SK-N-SH (cell line): Measurements from ENCODE around the gene RNF130. TPM values are rescaled to one million over a fixed set of nuclear protein-coding genes. Genes with fewer than 3 reads are reported as not detected.

Experiments
- CTCF ChIA-PET: fragments of 300-600, 350-600 bp; formaldehyde crosslinking; extraction: SDS; loops from one replicate; lab custom pipeline; 2021; lab: Yijun Ruan, JAX
- POLR2A ChIA-PET: fragments of 350-600 bp; sonication (Branson Sonifier 250); formaldehyde crosslinking; extraction: SDS; loops from one replicate; lab custom pipeline; 2020; ENCODE audit warnings: antibody characterized with exemption, inconsistent platforms; lab: Yijun Ruan, JAX
- DNase-seq: peaks from one replicate; pipeline ENCODE4 v3.0.0; 2012
- H2AFZ ChIP-seq: fragments of 200-600 bp; sonication (generic); 2 replicates; pipeline ENCODE4 v1.8.1; 2016; ENCODE audit warnings: antibody characterized with exemption, mild to moderate bottlenecking, low read depth
- H3F3A ChIP-seq: fragments of 200-600 bp; sonication (generic); replicated peaks from 2 replicates; pipeline ENCODE3; 2016; ENCODE audit warnings: antibody characterized with exemption, mild to moderate bottlenecking; ENCODE audit not compliant: insufficient read depth
- H3K27ac ChIP-seq, 2 experiments: fragments of 200-500 bp in 1 of 2; fragments of 200-600 bp in 1 of 2; sonication (Bioruptor generic) in 1 of 2; sonication (generic), shearing (Covaris generic) in 1 of 2; 2 replicates each; pipeline versions ENCODE4 v1.5.1 to v1.6.1; 2014 to 2016; ENCODE audit warnings: low read depth in 2 of 2, inconsistent platforms in 1 of 2, low read length in 1 of 2, mild to moderate bottlenecking in 1 of 2, mixed read lengths in 1 of 2
- H3K27me3 ChIP-seq: fragments of 200-600 bp; sonication (generic), shearing (Covaris generic); 2 replicates; pipeline ENCODE4 v1.6.1; 2016; ENCODE audit warnings: mixed run types; ENCODE audit not compliant: insufficient read depth
- H3K36me3 ChIP-seq, 2 experiments: fragments of 200-500 bp in 1 of 2; fragments of 200-600 bp in 1 of 2; sonication (Bioruptor generic) in 1 of 2; sonication (generic) in 1 of 2; replicated peaks in 1 of 2; 2 replicates each; pipeline versions ENCODE3 to v1.5.1; 2014 to 2016; ENCODE audit warnings: low read length in 1 of 2, mild to moderate bottlenecking in 1 of 2; ENCODE audit not compliant: insufficient read depth in 2 of 2, control insufficient read depth in 1 of 2
- H3K4me1 ChIP-seq, 2 experiments: fragments of 200-500 bp in 1 of 2; fragments of 200-600 bp in 1 of 2; sonication (Bioruptor generic) in 1 of 2; sonication (generic), shearing (Covaris generic) in 1 of 2; 2 replicates each; pipeline versions ENCODE4 v1.5.1 to v1.6.1; 2014 to 2016; ENCODE audit warnings: low read depth in 1 of 2, low read length in 1 of 2, mixed run types in 1 of 2; ENCODE audit not compliant: insufficient read depth in 2 of 2, control insufficient read depth in 1 of 2
- H3K4me2 ChIP-seq: fragments of 200-600 bp; sonication (generic), shearing (Covaris generic); 2 replicates; pipeline ENCODE4 v1.6.1; 2017; ENCODE audit warnings: mixed run types
- H3K4me3 ChIP-seq, 2 experiments: fragments of 200-500 bp in 1 of 2; fragments of 200-600 bp in 1 of 2; sonication (Bioruptor generic) in 1 of 2; sonication (generic), shearing (Covaris generic) in 1 of 2; 2 replicates each; pipeline versions ENCODE4 v1.5.1 to v1.8.1; 2014 to 2016; ENCODE audit warnings: low read depth in 2 of 2, inconsistent platforms in 1 of 2, low read length in 1 of 2, mild to moderate bottlenecking in 1 of 2, mixed read lengths in 1 of 2, moderate library complexity in 1 of 2
- H3K79me2 ChIP-seq: fragments of 200-600 bp; sonication (generic); 2 replicates; pipeline ENCODE4 v1.8.1; 2017; ENCODE audit warnings: mild to moderate bottlenecking; ENCODE audit not compliant: insufficient read depth
- H3K9ac ChIP-seq: fragments of 200-600 bp; sonication (generic); 2 replicates; pipeline ENCODE4 v1.6.1; 2017; ENCODE audit warnings: mixed run types
- H3K9me2 ChIP-seq: fragments of 200-600 bp; sonication (generic); 2 replicates; pipeline ENCODE4 v1.6.1; 2017; ENCODE audit warnings: mixed run types
- H3K9me3 ChIP-seq: fragments of 200-600 bp; sonication (generic); 2 replicates; pipeline ENCODE4 v1.6.1; 2017; ENCODE audit warnings: mixed run types, mild to moderate bottlenecking, moderate library complexity
- H4K20me1 ChIP-seq: fragments of 200-600 bp; sonication (generic); 2 replicates; pipeline ENCODE4 v1.6.1; 2017; ENCODE audit warnings: mild to moderate bottlenecking, mixed run types; ENCODE audit not compliant: insufficient read depth
- CHD2 ChIP-seq: fragments of 150-350 bp; IDR thresholded peaks from 2 replicates; pipeline ENCODE4 v1.6.1; 2018; ENCODE audit warnings: low read length; ENCODE audit not compliant: partially characterized antibody
- FOSL2 ChIP-seq: IDR thresholded peaks from 2 replicates; pipeline ENCODE4 v1.4.0; 2012; ENCODE audit warnings: low read depth, mild to moderate bottlenecking, moderate library complexity, borderline replicate concordance
- IRF3 ChIP-seq: fragments of 150-350 bp; IDR thresholded peaks from 2 replicates; pipeline ENCODE4 v1.6.1; 2016; ENCODE audit warnings: mild to moderate bottlenecking, low read depth, low read length
- JUND ChIP-seq: IDR thresholded peaks from 2 replicates; pipeline ENCODE4 v1.4.0; 2012
- MXI1 ChIP-seq: IDR thresholded peaks from 2 replicates; pipeline ENCODE4 v1.6.1; 2012; ENCODE audit warnings: mild to moderate bottlenecking, low read depth, low read length, improper control_type of control experiment
- NFIC ChIP-seq: IDR thresholded peaks from 2 replicates; pipeline ENCODE4 v1.4.0; 2012; ENCODE audit warnings: borderline replicate concordance
- NRF1 ChIP-seq: IDR thresholded peaks from 2 replicates; pipeline ENCODE4 v1.6.1; 2012; ENCODE audit warnings: low read depth, mild to moderate bottlenecking, low read length
- PBX3 ChIP-seq: IDR thresholded peaks from 2 replicates; pipeline ENCODE4; 2012
- RAD21 ChIP-seq: IDR thresholded peaks from 2 replicates; pipeline ENCODE4 v1.6.1; 2012; ENCODE audit warnings: mild to moderate bottlenecking, low read length
- RFX5 ChIP-seq: IDR thresholded peaks from 2 replicates; pipeline ENCODE4 v1.6.1; 2012; ENCODE audit warnings: mild to moderate bottlenecking, improper control_type of control experiment, low read length
- USF2 ChIP-seq: fragments of 150-350 bp; IDR thresholded peaks from 2 replicates; pipeline ENCODE4 v1.6.1; 2017; ENCODE audit warnings: antibody characterized with exemption, low read length, low read depth, borderline replicate concordance
- ZBTB33 ChIP-seq: IDR thresholded peaks from 2 replicates; pipeline ENCODE4 v1.4.0; 2012; ENCODE audit warnings: low read depth, borderline replicate concordance
- WGBS: methylation state at CpG from one replicate; pipeline ENCODE4 v1.1.6; 2017; ENCODE audit warnings: low lambda C conversion rate; 5-methylcytosine and 5-hydroxymethylcytosine counted together
- polyA plus RNA-seq, 3 experiments: library from polyadenylated mRNA; depleted of rRNA; stranded (reverse); fragments of >200 nt; gene quantifications; 2 replicates each; pipeline ENCODE4 v1.2.3, GENCODE V29; 2012

RNF130 gene
- polyA plus RNA-seq, 1 of the 3 experiments (the other 2 are of a cell fraction): 41.4 TPM

- Histone ChIP-seq H3K9me2 (no peaks in the 10 kb centered on the region), H3K27me3 (no peaks in the 10 kb centered on the region)
- POLR2A ChIA-PET: no interaction called here
- TF ChIP-seq RFX5: no peak
- no peak for TF ChIP-seq MXI1
- no peak for TF ChIP-seq CHD2
- no peak for TF ChIP-seq IRF3
- TF ChIP-seq JUND: no peak
- TF ChIP-seq NRF1: no peak
- no peak for TF ChIP-seq FOSL2
- no peak for TF ChIP-seq ZBTB33
- TF ChIP-seq USF2: no peak
- TF ChIP-seq PBX3: no peak
- TF ChIP-seq, all 33 proteins: peak for 0
- no peak for DNase-seq
- no peak overlapping the region for H3K27ac ChIP-seq
- H3K4me3 ChIP-seq: no peak overlapping the region
- CTCF ChIA-PET: interaction anchor here (1.0 kb wide), 1 partner anchor 27 kb away, joined by 4 read pairs; no protein-coding TSS in a partner anchor
- no peak overlapping the region for H3K9ac ChIP-seq
- no peak overlapping the region for H3K4me2 ChIP-seq
- peaks cover 0 to 7% of the 10 kb centered on the region in 2 experiments for H3K36me3 ChIP-seq
- no peaks in the 10 kb centered on the region for H3K4me1 ChIP-seq
- H2AFZ ChIP-seq: no peak overlapping the region
- H3F3A ChIP-seq: no peaks in the 10 kb centered on the region
- no peaks in the 10 kb centered on the region for H3K9me3 ChIP-seq
- no peaks in the 10 kb centered on the region for H4K20me1 ChIP-seq
- H3K79me2 ChIP-seq: no peaks in the 10 kb centered on the region
- whole genome bisulfite sequencing: 80% methylated on average over 1 of the region's 2 CpGs
Measured at GRCh38 chr5:180001742-180002141, 69.8 kb downstream of the RNF130 start.

- Histone ChIP-seq H3K79me2 (no peaks in the 10 kb centered on the region), H3K9ac (no peak overlapping the region), H3K36me3 (peaks cover 0 to 7% of the 10 kb centered on the region in 2 experiments), H3K9me2 (no peaks in the 10 kb centered on the region), H3K4me1 (no peaks in the 10 kb centered on the region), H3K4me2 (no peak overlapping the region), H3K27ac (no peak overlapping the region), H4K20me1 (no peaks in the 10 kb centered on the region), H2AFZ (no peak overlapping the region), H3K4me3 (no peak overlapping the region), H3F3A (no peaks in the 10 kb centered on the region), H3K9me3 (no peaks in the 10 kb centered on the region), H3K27me3 (no peaks in the 10 kb centered on the region)
- ChIA-PET CTCF (interaction anchor here (1.0 kb wide), 1 partner anchor 26 kb away, joined by 4 read pairs; no protein-coding TSS in a partner anchor), POLR2A (no interaction called here)
- DNase-seq: no peak
- no peak for TF ChIP-seq RAD21
- no peak for TF ChIP-seq NFIC
- no peak for TF ChIP-seq RFX5
- no peak for TF ChIP-seq PBX3
Measured at GRCh38 chr5:180001136-180001535, 70.4 kb downstream of the RNF130 start.
